HG02970 (cell line): ENCODE data around the gene C14orf119.
"Not testable (repeated sequence)": the region's sequence is repeated elsewhere in the genome, so short reads cannot be mapped to it uniquely, and the experiment has no call there.

ENCODE experiments used
- ATAC-seq: cut with Tn5 transposase; IDR thresholded peaks from one replicate; pipeline ENCODE4 v1.9.1; 2021; ENCODE audit warnings: mild to moderate bottlenecking, moderate library complexity, moderate number of reproducible peaks; ENCODE audit not compliant: unreplicated experiment, low FRiP score

The C14orf119 gene

DNA sequence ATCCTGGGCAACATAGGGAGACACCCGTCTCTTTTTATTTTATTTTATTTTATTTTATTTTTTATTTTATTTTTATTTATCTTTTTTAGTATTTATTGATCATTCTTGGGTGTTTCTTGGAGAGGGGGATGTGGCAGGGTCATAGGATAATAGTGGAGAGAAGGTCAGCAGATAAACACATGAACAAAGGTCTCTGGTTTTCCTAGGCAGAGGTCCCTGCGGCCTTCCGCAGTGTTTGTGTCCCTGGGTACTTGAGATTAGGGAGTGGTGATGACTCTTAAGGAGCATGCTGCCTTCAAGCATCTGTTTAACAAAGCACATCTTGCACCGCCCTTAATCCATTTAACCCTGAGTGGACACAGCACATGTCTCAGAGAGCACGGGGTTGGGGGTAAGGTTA lies 12.3 kb downstream of the C14orf119 start:
- not testable (repeated sequence) for ATAC-seq

- ATAC-seq = not testable (repeated sequence)
Observed at GRCh38 chr14:23108169-23108568, 12.9 kb downstream of the C14orf119 start.

DNA sequence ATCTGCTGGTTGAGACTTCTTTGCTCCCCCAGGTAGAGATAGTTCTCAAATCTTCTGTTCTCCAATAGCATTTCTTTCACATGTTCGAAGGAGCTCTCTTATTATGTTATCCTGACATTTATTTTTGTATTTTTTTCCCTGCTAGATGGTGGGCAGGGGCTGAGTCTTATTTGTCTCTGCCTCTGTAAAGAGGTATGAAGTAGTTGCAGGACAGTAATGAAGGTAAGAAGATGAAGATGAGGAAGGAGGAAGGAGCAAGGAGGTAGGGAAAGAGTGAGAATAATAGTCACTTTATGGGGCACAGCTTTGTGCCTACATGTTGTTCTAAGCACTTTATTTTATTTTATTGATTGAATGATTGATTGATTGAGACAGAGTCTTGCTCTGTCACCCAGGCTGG lies 14.5 kb downstream of the C14orf119 start:
- ATAC-seq = no peak

GRCh38 chr14:23110579-23111365 lies 15.5 kb downstream of the C14orf119 start:
- ATAC-seq = no peak

DNA sequence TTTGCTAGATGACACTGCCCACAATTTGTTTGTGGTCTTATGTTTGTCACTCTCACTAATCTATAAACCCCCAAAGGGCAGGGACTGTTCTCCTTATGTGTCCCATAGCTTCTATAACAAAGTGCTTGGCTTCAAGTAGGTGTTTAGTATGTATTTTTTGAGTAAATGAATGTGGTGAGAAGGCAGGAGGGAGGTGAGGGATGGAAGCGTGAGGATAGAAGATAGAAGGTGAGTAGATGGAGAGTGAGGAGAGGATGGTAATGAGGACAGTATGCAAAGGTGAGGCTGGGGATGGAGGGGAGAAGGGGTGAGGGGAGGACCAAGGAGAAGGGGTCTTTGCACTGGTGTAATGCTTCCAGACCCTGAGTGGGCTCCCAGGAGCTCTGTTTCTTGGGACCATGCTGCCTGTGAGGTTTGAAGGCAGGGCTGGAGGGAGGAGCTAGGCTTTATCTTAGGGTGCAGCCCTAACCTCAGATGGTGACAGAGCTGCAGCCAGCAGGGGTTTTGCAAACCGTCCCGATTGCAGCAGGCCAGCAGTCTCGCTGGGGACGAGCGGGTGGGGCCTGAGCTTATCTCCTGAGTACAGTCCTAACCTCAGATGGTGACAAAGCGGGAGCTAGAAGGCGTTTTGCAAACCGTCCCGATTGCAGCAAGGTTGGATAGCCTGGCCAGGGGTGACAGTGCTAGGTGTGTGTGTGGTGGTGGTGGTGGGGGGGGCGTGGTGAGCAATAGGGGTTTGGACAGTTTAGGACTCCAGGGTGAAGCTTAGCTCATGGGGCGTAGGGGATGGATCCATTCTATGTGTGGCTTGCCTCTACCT lies 17.3 kb downstream of the C14orf119 start:
- ATAC-seq = no peak

DNA sequence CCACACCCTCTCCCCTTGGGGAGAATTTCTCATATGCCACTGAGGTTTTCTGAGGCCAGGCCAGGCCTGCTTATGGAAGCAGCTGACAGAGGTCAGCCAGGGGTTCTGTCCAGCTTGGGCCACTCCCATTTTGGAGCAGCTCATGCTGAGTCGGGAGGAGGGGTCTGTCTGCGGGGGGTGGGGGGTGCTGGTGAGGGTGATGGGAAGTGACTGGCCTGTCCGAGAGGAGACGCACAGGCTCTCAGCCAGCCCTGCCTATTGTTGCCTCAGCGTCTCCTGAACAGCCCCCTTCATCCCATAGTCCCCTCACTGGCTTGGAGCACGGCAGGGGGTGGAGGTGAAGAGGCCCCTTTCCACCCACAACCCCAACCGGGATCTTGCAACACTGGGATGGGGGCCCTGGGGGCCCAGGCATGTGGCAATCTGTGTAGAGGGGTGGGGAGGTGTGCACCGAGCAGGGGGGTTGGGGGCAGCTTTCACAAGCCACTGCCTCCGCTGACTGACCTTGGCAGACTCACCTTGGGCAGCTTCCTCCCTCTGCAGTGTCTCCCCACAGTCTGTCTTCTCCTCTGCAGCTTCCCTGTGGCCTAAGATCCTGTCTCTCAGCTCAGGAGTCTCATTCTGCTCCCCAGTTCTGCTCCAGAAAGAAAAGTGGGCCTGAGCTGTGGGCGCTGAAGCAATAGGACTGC lies 18.3 kb downstream of the C14orf119 start:
- ATAC-seq = no peak

DNA sequence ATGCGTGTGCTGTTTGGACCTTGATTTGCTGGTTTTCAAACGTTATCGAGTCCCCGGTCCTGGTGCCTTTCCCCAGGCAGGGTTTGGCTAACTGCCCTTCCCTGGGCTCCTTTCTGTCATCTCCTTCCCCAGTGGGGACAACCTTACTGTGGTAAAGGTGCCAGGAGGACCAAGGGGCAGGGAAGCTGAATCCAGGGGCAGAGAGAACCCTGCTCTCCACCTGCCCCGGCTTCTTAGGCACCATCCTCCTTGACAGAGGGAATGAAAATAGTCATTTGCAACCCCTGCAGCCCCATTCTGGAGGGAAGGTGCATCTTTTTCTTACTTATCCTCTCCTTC lies 18.8 kb downstream of the C14orf119 start:
- ATAC-seq = no peak

- no peak for ATAC-seq
Observed at GRCh38 chr14:23114669-23115038, 19.3 kb downstream of the C14orf119 start.

DNA sequence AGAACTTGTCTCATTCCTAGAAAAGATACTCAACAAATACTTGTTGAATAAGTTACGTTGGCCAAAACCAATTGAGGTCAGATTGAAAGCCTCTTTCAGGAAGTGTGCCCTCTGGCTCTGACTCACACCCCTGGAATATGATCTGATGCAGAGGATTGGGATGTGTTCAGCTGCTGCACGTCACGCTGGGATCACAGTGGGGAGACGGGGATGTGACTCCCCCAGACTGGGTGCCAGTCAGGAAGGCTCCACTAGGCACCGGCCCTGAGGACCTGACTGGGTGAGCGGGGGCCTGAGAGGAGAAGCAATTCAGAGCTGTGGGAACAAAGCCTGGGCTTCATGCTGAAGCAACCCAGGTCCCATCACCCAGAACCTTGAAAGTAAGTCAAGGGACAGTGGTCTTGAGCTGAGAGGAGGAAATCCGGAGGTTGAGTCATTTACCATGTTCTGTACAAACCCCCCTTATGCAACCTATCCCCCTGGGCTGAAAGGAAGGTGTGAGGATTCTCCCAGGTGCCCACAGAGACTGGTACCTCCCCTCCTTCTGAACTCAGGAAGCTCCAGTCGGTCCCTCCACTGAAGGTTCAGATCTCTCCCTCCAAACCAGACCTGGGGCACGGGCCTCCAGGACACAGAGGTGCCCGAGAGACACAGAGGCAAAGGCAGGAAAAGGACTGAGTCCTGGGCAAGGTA lies 19.9 kb downstream of the C14orf119 start:
- no peak for ATAC-seq

GRCh38 chr14:23115918-23116317 lies 20.6 kb downstream of the C14orf119 start:
- ATAC-seq = no peak

- no peak for ATAC-seq
Observed at GRCh38 chr14:23117371-23118020, 22.2 kb downstream of the C14orf119 start.

GRCh38 chr14:23118506-23119362 lies 23.4 kb downstream of the C14orf119 start, which contains the start of gene CEBPE:
Gene CEBPE, minus strand, starts transcription at chr14:23119255. Its CDS starts 164 bp downstream, at chr14:23119091.
- ATAC-seq = no peak

GRCh38 chr14:23119363-23120327 lies 24.3 kb downstream of the C14orf119 start:
- no peak for ATAC-seq

DNA sequence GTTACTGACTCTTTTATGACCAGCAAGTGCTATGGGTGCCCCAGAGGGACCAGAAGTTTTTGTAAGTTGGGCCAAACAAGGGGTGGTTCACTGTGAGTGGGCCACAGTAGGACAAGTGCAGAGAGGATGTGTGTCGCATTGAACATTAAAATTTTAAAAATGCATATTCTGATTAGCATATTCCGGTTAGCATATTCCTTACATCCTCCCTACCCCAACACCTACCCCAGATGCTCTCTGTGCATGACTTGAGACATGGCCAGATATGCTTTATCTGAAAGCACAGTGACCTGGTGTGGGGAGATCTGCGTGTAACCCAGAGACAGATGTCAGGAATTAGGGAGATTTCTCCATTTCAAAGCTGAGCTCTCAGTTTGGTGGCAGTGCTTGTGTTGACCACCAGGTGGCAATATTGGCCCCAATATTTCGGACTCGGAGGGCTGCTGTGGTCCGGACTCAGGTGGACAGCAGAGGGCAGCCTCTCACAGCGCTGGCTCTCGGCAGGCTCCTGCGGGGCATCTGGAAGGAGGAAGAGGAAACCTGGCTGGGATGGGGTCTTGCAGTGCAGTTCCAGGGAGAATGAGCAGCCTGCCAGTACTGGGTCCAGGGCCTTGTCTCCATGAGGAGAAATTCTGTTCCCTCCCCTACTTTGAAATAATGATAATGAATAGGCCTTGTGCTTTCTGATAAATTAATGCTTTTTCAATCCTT lies 25.4 kb downstream of the C14orf119 start:
- ATAC-seq = peak; percentile 77

GRCh38 chr14:23121361-23121771 lies 26.1 kb downstream of the C14orf119 start:
- no peak for ATAC-seq

GRCh38 chr14:23122086-23122485 lies 26.8 kb downstream of the C14orf119 start:
- ATAC-seq = no peak

GRCh38 chr14:23123419-23123818 lies 28.1 kb downstream of the C14orf119 start:
- no peak for ATAC-seq
